Omental fat pad (tissue), 4 donors: ENCODE results near the gene DRD4. TPM values are rescaled to one million over a fixed set of nuclear protein-coding genes. Genes with fewer than 3 reads are reported as not detected.

Experiments used
- ATAC-seq: fragments of 150-250 bp; one replicate; pipeline ENCODE4 v1.9.1; 2016; ENCODE audit warnings: mild to moderate bottlenecking, moderate library complexity; ENCODE audit not compliant: low FRiP score
- DNase-seq: peaks from one replicate; pipeline ENCODE4 v3.0.0-alpha.2; 2019; ENCODE audit warnings: low spot score
- CTCF ChIP-seq, 3 donors: fragments of 450-650 bp; IDR thresholded peaks; one replicate each; pipeline ENCODE4 v1.5.1; 2016 to 2017; ENCODE audit warnings: antibody characterized with exemption in 3 of 3, mild to moderate bottlenecking in 3 of 3, moderate library complexity in 2 of 3
- total RNA-seq, 4 donors: library from RNA; depleted of rRNA; stranded (reverse); fragments of >200 nt; gene quantifications; one replicate each; pipeline ENCODE4 v1.1.0, GENCODE V29; 2016

Gene DRD4
- total RNA-seq, result under 1 TPM in 1 of 4 donors, not detected in 3; 0.50 TPM

GRCh38 chr11:636511-637332 is at the start of gene DRD4:
Gene DRD4, plus strand, starts transcription at chr11:637269. Its CDS starts 36 bp downstream, at chr11:637305.
- ATAC-seq (peak; percentile 77), DNase-seq (no peak)
- TF ChIP-seq CTCF (IDR thresholded peaks at IDR 0.05), result no peak

GRCh38 chr11:587546-587945 is 49.5 kb upstream of the DRD4 start:
- ATAC-seq (no peak), DNase-seq (no peak)
- no peak for TF ChIP-seq CTCF (IDR thresholded peaks at IDR 0.05)

GRCh38 chr11:587978-588380 is 49.1 kb upstream of the DRD4 start:
- ATAC-seq, result peak; percentile 71
- no peak for TF ChIP-seq CTCF (IDR thresholded peaks at IDR 0.05)
- DNase-seq, result no peak

- DNase-seq, result no peak
- ATAC-seq, result no peak
- TF ChIP-seq CTCF (IDR thresholded peaks at IDR 0.05), result no peak
Measured at GRCh38 chr11:589798-590197, 47.3 kb upstream of the DRD4 start.

- no peak for TF ChIP-seq CTCF (IDR thresholded peaks at IDR 0.05)
- ATAC-seq (no peak), DNase-seq (no peak)
Measured at GRCh38 chr11:590997-591396, 46.1 kb upstream of the DRD4 start.

- ATAC-seq (no peak), DNase-seq (no peak)
- TF ChIP-seq CTCF (IDR thresholded peaks at IDR 0.05), result no peak
Measured at GRCh38 chr11:592501-592900, 44.6 kb upstream of the DRD4 start.

GRCh38 chr11:592918-593317 is 44.2 kb upstream of the DRD4 start:
- no peak for TF ChIP-seq CTCF (IDR thresholded peaks at IDR 0.05)
- DNase-seq (no peak), ATAC-seq (no peak)
